MM.1S (cell line): ENCODE data around the gene STS.

Experiments
- DNase-seq: peaks from one replicate; pipeline ENCODE4 v3.0.0-alpha.2; 2015
- H2AFZ ChIP-seq: fragments of 300-600 bp; sonication (generic); 2 replicates; pipeline ENCODE4 v1.6.0; 2016; ENCODE audit warnings: antibody characterized with exemption, low read length
- H3F3A ChIP-seq: fragments of 300-600 bp; sonication (generic); 2 replicates; pipeline ENCODE4 v1.6.1; 2016; ENCODE audit warnings: mild to moderate bottlenecking, antibody characterized with exemption, low read length, moderate library complexity, mixed read lengths; ENCODE audit not compliant: insufficient read depth
- H3K27ac ChIP-seq: fragments of 300-600 bp; sonication (generic); 2 replicates; pipeline ENCODE4 v1.5.1; 2016; ENCODE audit warnings: mild to moderate bottlenecking, low read length
- H3K27me3 ChIP-seq: fragments of 300-600 bp; sonication (generic); replicated peaks from 2 replicates; pipeline ENCODE4 v1.6.0; 2016; ENCODE audit warnings: low read length; ENCODE audit not compliant: insufficient read depth
- H3K36me3 ChIP-seq: fragments of 300-600 bp; sonication (generic); replicated peaks from 2 replicates; pipeline ENCODE4 v1.6.1; 2016; ENCODE audit warnings: mild to moderate bottlenecking, low read length, mixed read lengths; ENCODE audit not compliant: insufficient read depth
- H3K4me1 ChIP-seq: fragments of 300-600 bp; sonication (generic); 2 replicates; pipeline ENCODE4 v1.6.1; 2016; ENCODE audit warnings: low read length, mixed read lengths
- H3K4me2 ChIP-seq: fragments of 300-600 bp; sonication (generic); 2 replicates; pipeline ENCODE4 v1.6.0; 2016; ENCODE audit warnings: low read depth, low read length
- H3K4me3 ChIP-seq: fragments of 300-600 bp; sonication (generic); 2 replicates; pipeline ENCODE4 v1.5.1; 2016; ENCODE audit warnings: low read length, mixed read lengths
- H3K79me2 ChIP-seq: fragments of 300-600 bp; sonication (generic); 2 replicates; pipeline ENCODE4 v1.6.1; 2016; ENCODE audit warnings: mixed run types, low read length, mixed read lengths
- H3K9ac ChIP-seq: fragments of 300-600 bp; sonication (generic); 2 replicates; pipeline ENCODE4 v1.6.1; 2016; ENCODE audit warnings: low read length, mixed read lengths
- H3K9me2 ChIP-seq: fragments of 300-600 bp; sonication (generic); replicated peaks from 2 replicates; pipeline ENCODE4 v1.6.1; 2016; ENCODE audit warnings: mild to moderate bottlenecking, low read length, mixed read lengths; ENCODE audit not compliant: insufficient read depth
- H3K9me3 ChIP-seq: fragments of 300-600 bp; sonication (generic); replicated peaks from 2 replicates; pipeline ENCODE4 v1.6.1; 2016; ENCODE audit warnings: mild to moderate bottlenecking, low read length, mixed read lengths; ENCODE audit not compliant: insufficient read depth
- H4K20me1 ChIP-seq: fragments of 300-600 bp; sonication (generic); 2 replicates; pipeline ENCODE4 v1.6.1; 2016; ENCODE audit warnings: mild to moderate bottlenecking, low read length, moderate library complexity, mixed read lengths; ENCODE audit not compliant: insufficient read depth
- CTCF ChIP-seq: fragments of 300-600 bp; sonication (generic); IDR thresholded peaks from 2 replicates; pipeline ENCODE4 v1.5.1; 2016; ENCODE audit warnings: antibody characterized with exemption, low read length, mixed read lengths
- EZH2 ChIP-seq: fragments of 300-600 bp; sonication (generic); optimal IDR thresholded peaks from 2 replicates; pipeline ENCODE3; 2017; ENCODE audit warnings: low read depth, mild to moderate bottlenecking, antibody characterized with exemption, low read length, mixed read lengths
- EZH2phosphoT487 ChIP-seq: fragments of 300-600 bp; sonication (generic); IDR thresholded peaks from 2 replicates; pipeline ENCODE4 v1.6.1; 2018; ENCODE audit warnings: antibody characterized with exemption, low read length

Gene STS

GRCh38 chrX:7133050-7133440 lies 14.5 kb upstream of the STS start:
- Histone ChIP-seq H3K4me1 (no peaks in the 10 kb centered on the region), H3F3A (no peaks in the 10 kb centered on the region), H3K9me2 (no peaks in the 10 kb centered on the region), H2AFZ (no peak overlapping the region), H3K9ac (no peak overlapping the region), H3K9me3 (no peaks in the 10 kb centered on the region), H3K36me3 (no peaks in the 10 kb centered on the region), H3K4me3 (no peak overlapping the region), H4K20me1 (no peaks in the 10 kb centered on the region), H3K79me2 (peaks cover 41% of the 10 kb centered on the region), H3K27me3 (no peaks in the 10 kb centered on the region), H3K27ac (no peak overlapping the region), H3K4me2 (no peak overlapping the region)
- TF ChIP-seq EZH2phosphoT487 (no peak), EZH2 (no peak), CTCF (no peak)
- DNase-seq, result no peak

GRCh38 chrX:7134981-7135380 lies 12.5 kb upstream of the STS start:
- Histone ChIP-seq H3K4me1 (no peaks in the 10 kb centered on the region), H4K20me1 (no peaks in the 10 kb centered on the region), H3K27ac (no peak overlapping the region), H3K36me3 (no peaks in the 10 kb centered on the region), H3K79me2 (peaks cover 45% of the 10 kb centered on the region), H3K9ac (no peak overlapping the region), H2AFZ (no peak overlapping the region), H3K27me3 (no peaks in the 10 kb centered on the region), H3K9me2 (no peaks in the 10 kb centered on the region), H3K9me3 (no peaks in the 10 kb centered on the region), H3K4me3 (no peak overlapping the region), H3K4me2 (no peak overlapping the region), H3F3A (no peaks in the 10 kb centered on the region)
- no peak for TF ChIP-seq EZH2
- no peak for TF ChIP-seq CTCF
- no peak for TF ChIP-seq EZH2phosphoT487
- DNase-seq, result no peak

- peaks cover 25% of the 10 kb centered on the region for H3K79me2 ChIP-seq
These were observed 8.1 kb upstream of the STS start for GRCh38 chrX:7139202-7140081.

More at GRCh38 chrX:7139202-7140081, 8.1 kb upstream of the STS start:
- TF ChIP-seq CTCF, result no peak
- TF ChIP-seq EZH2phosphoT487, result no peak
- TF ChIP-seq EZH2, result no peak
- Histone ChIP-seq H3F3A (no peaks in the 10 kb centered on the region), H3K4me2 (no peak overlapping the region), H3K4me3 (no peak overlapping the region), H3K9ac (no peak overlapping the region), H3K9me2 (no peaks in the 10 kb centered on the region), H4K20me1 (no peaks in the 10 kb centered on the region), H3K4me1 (no peaks in the 10 kb centered on the region), H3K36me3 (no peaks in the 10 kb centered on the region), H3K9me3 (no peaks in the 10 kb centered on the region), H2AFZ (no peak overlapping the region), H3K27ac (no peak overlapping the region), H3K27me3 (no peaks in the 10 kb centered on the region)
- no peak for DNase-seq
